GM21423 (cell line): ENCODE results near the gene RASGEF1C.

Experiments
- ATAC-seq: cut with Tn5 transposase; IDR thresholded peaks from one replicate; pipeline ENCODE4 v1.9.1; 2021; ENCODE audit warnings: mild to moderate bottlenecking, moderate library complexity; ENCODE audit not compliant: unreplicated experiment

Gene RASGEF1C

DNA sequence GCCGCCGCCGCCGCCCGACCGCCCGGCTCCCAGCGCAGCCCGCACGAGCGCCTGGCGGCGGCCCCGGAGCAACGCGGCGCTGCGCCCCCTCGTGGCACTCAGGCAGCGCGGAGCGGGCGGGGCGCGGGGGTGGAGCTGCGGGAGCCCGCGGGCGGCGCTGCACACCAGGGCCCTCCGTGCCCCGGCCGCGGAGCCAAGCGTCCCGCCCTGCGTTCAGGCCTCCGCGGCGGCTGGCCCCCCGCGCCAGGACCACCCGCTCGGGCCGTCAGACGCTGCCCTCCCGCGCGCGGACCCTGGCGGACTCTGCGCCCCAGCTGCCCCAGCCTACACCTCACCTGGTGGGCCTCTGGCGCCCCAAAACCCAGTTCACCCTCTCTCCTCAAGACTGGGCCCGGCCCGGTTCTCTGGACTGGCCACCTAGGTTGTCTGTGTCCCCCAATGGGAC is at the start of gene RASGEF1C:
RASGEF1C (minus strand) TSS at position 75 of the 445 bp plus-strand sequence. CDS start 71,159 bp downstream, outside the sequence.
- ATAC-seq: peak; percentile 62

- no peak for ATAC-seq
Measured at GRCh38 chr5:180253036-180253824, 44.2 kb upstream of the RASGEF1C start.

DNA sequence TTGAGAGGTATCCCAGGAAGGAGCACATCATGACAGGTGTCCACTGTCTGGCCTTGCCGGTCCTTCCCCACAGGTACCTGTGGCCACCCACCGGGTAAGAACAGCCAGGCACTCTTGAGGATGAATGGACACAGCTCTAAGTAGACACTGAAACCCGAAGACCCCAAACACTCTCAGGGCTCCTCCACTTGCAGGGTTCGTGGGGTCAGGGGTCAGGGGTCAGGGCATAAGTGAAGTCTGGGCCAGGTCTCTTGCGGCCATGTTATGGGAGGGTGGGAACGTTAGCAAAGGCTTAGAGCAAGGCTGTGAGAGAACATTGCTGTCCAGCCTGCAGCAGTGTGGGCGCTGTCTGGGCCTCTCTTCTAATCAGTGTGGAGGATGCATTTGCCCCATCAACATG is 42.9 kb upstream of the RASGEF1C start:
- no peak for ATAC-seq

GRCh38 chr5:180251141-180251540 is 42.1 kb upstream of the RASGEF1C start:
- ATAC-seq: no peak

DNA sequence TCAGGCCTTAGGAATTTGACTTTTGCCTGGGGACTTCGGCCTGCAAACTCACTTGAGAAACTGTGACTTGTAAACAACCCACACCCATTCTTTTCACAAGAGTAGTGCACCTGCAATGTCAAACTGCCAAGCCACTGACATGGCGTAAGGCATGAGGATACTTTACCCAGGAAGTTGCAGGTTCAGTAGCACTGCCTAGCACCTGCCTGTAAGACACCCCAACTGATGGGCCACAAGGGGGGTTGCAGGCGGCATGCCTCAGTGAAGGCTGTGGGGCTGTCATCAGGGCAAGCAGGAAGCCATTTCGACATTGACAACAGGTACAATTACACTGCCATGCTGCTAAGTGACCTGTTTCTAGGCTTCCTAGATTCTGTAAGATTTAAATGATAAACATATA is 41.3 kb upstream of the RASGEF1C start:
- ATAC-seq: no peak

- no peak for ATAC-seq
Measured at GRCh38 chr5:180241600-180241999, 32.6 kb upstream of the RASGEF1C start.

- no peak for ATAC-seq
Measured at GRCh38 chr5:180238631-180239030, 29.6 kb upstream of the RASGEF1C start.

- ATAC-seq: no peak
Measured at GRCh38 chr5:180235846-180236245, 26.8 kb upstream of the RASGEF1C start.

DNA sequence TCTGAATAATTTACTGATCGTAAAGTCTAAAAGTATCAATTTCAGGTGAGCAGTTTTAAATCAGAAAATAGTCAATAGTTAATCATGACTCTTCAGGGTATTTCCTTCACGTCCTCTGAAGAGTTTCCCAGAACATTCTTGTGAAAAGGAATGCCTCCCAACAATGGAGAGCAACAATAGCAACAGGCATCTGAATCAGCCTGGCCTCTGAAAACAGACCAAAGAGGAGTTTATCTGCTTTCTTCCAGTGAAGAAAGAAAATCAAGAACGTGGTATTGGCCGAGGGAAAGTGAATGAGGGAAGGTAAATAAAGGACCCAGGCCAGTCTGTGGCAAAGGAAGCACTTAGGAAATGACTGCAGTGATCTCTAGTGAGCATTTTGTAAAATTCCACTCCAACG is 26.1 kb upstream of the RASGEF1C start:
- ATAC-seq: no peak

DNA sequence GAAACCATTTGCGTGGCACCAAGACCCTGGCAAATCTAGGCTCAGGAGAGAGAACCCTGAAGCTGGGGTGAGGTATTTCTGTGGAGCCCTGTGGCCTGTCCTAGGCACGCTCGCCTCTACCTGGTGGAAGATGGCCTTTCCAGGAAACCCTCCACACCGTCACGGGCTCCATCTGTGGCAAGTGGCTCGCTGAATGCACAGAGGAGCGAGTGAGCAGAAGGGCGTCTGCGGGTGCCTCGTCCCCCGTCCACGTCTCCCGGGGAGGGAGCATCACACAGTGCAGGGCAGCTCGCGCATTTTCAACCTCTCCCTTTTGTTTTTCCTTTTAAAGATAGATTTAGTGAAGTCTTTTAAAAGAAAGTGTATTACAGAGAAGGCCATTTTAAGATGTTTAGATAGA is 25.3 kb upstream of the RASGEF1C start:
- no peak for ATAC-seq

DNA sequence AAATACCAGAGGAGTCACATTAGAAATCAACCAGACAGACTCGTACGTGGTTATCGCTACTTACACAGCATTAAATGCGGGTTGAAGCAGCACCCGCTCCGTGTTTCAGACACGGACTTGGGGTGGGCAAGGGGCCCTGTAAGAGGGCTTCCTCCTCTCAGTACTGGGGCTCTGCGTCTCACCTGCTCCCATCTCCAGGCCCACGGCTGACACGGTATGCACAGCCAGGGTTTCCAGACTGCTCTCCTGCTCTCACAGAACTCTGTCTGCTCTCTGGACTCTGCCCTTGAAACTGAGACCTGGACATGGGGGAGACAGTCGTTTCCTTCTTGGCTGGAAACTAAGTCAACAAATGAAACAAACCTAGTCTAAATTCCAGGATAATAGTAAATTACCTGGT is 24.7 kb upstream of the RASGEF1C start:
- ATAC-seq: no peak

DNA sequence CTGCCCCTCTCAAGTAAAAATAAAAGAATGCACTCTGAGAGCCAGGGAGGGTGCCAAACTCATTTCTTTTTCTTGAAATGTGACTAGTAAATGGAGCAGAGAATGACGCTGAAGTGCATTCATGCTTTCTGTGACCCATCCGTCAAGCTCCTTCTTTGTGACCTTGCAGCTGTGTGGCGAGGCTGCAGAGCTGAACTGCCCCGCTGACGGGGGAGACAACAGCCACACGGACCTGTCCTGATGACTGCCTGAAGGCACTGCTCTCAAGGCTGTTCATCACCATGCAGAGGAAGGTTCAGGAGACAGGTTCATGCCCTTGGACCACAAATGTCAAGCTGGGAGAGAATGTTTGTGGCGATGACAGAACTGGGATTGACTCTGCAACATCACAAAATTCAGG is 21.0 kb upstream of the RASGEF1C start:
- ATAC-seq: no peak

- ATAC-seq: no peak
Measured at GRCh38 chr5:180222056-180222455, 13.0 kb upstream of the RASGEF1C start.

GRCh38 chr5:180217797-180218196 is 8.8 kb upstream of the RASGEF1C start:
- no peak for ATAC-seq

DNA sequence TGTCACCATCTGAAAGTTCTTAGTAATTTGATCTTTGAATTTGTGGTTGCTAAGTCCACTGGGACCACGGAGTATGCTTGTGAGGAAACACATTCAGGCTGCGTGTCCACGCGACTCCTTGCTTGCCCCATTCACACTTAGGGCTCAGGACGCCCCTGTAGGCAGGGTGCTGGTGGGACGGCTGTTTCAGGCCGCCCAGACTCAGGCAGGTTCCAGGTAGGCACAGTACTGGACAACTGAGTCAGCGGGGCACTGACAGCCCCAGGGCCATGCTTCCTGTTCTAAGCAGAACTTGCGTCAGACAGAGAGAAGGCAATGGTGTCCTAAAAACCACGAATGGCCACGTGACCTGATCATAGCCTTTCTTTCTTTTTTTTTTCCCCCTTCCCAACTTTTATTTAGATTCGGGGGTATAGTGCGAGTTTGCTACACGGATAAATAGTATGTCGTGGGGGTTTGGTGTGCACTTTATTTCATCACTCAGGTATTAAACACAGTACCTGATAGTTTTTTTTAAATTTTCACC is 7.7 kb upstream of the RASGEF1C start:
- ATAC-seq: no peak

GRCh38 chr5:180215783-180216630 is 7.0 kb upstream of the RASGEF1C start:
- no peak for ATAC-seq

- ATAC-seq: no peak
Measured at GRCh38 chr5:180214870-180215770, 6.1 kb upstream of the RASGEF1C start.

DNA sequence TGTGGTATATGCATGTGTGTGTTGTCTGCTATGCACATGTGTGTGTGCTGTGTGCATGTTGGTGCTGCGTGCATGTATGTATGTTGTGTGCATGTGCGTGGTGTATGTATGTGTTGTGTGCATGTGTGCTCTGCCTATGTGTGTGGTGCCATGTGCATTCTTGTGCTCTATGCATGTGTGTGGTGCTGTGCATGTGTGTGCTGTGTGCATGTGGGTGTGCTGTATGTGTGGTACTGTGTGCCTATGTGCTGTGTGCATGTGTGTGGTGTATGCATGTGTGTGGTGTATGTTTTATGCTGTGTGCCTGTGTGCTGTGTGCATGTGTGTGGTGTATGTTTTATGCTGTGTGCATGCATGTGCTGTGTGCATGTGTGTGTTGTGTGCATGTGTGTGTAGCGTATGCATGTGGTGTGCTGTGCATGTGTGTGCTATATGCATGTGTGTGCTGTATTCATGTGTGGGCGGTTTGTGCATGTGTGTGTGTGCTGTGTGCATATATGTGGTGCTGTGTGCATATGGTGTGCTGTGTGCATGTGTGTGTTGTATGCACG is 4.7 kb upstream of the RASGEF1C start:
- ATAC-seq: no peak

- no peak for ATAC-seq
Measured at GRCh38 chr5:180213256-180213600, 4.2 kb upstream of the RASGEF1C start.
